ENCODE results near the gene PPP2R5A.

- TF ChIP-seq CTCF (conservative IDR thresholded peaks at IDR 0.05; ENCODE audit: low read length) (no peak), EZH2phosphoT487 (IDR thresholded peaks at IDR 0.05; ENCODE audit: borderline replicate concordance, low read depth, low read length) (no peak)
Measured at GRCh38 chr1:212354464-212354863, 69.3 kb downstream of the PPP2R5A start.
